ENCODE results near the gene EPHA2. TPM values are rescaled to one million over a fixed set of nuclear protein-coding genes. Genes with fewer than 3 reads are reported as not detected.
"Not testable (repeated sequence)": the region's sequence is repeated elsewhere in the genome, so short reads cannot be mapped to it uniquely, and the experiment has no call there.

The EPHA2 gene
- total and polyA plus RNA-seq, 12 donors, result 0.83 to 49.5 (median 14.8) TPM

GRCh38 chr1:16164213-16165072 lies 8.6 kb upstream of the EPHA2 start:
- peak overlapping the region in 1 of 5 donors; percentile 29 for H3K27ac ChIP-seq
- intact Hi-C loops (cut with DNase I), result no loop called here
- peak in 6 of 7 donors; percentile 58 to 76 (median 72) for DNase-seq
- H3K27me3 ChIP-seq, result no peaks in the 10 kb centered on the region
- no peak overlapping the region for H3K4me3 ChIP-seq
- TF ChIP-seq CTCF (IDR thresholded peaks at IDR 0.05), result no peak
- TF ChIP-seq POLR2A (IDR thresholded peaks at IDR 0.05), result no peak
- WGBS, 4 donors, result 52 to 58% (median 55%) methylated on average over 16 to 17 of the region's 17 CpGs
- peaks cover 7 to 9% of the 10 kb centered on the region in 2 donors for H3K4me1 ChIP-seq (replicated peaks in 1 of 2)
- H3K9me3 ChIP-seq (replicated peaks in 1 of 3), result no peaks in the 10 kb centered on the region
- H3K36me3 ChIP-seq (replicated peaks in 1 of 2), result no peaks in the 10 kb centered on the region

- WGBS, 4 donors, result 89 to 94% (median 91%) methylated on average over 12 of the region's 12 CpGs
- H3K27ac ChIP-seq; DNase-seq; H3K36me3 ChIP-seq (replicated peaks in 1 of 2); H3K9me3 ChIP-seq (replicated peaks in 1 of 3); H3K27me3 ChIP-seq; H3K4me1 ChIP-seq (replicated peaks in 1 of 2); intact Hi-C loops (cut with DNase I); H3K4me3 ChIP-seq: not testable (repeated sequence)
Observed at GRCh38 chr1:16163608-16164212, 7.8 kb upstream of the EPHA2 start.

GRCh38 chr1:16162163-16162822 lies 6.4 kb upstream of the EPHA2 start:
- WGBS, 4 donors, result 52 to 76% (median 59%) methylated on average over 15 to 32 of the region's 32 CpGs
- no peak overlapping the region for H3K27ac ChIP-seq

GRCh38 chr1:16161717-16162116 lies 5.8 kb upstream of the EPHA2 start:
- intact Hi-C loops (cut with DNase I), result no loop called here
- no peak overlapping the region for H3K27ac ChIP-seq
- H3K4me3 ChIP-seq, result no peak overlapping the region
- no peaks in the 10 kb centered on the region for H3K4me1 ChIP-seq (replicated peaks in 1 of 2)
- H3K27me3 ChIP-seq, result no peaks in the 10 kb centered on the region
- TF ChIP-seq CTCF (IDR thresholded peaks at IDR 0.05) (no peak), POLR2A (IDR thresholded peaks at IDR 0.05) (no peak)
- no peak for DNase-seq
- no peaks in the 10 kb centered on the region for H3K9me3 ChIP-seq (replicated peaks in 1 of 3)
- WGBS, 4 donors, result 76 to 96% (median 89%) methylated on average over 3 to 5 of the region's 5 CpGs
- H3K36me3 ChIP-seq (replicated peaks in 1 of 2), result no peaks in the 10 kb centered on the region

More at GRCh38 chr1:16162163-16162822, 6.4 kb upstream of the EPHA2 start:
- Histone ChIP-seq H3K36me3 (replicated peaks in 1 of 2) (no peaks in the 10 kb centered on the region), H3K4me1 (replicated peaks in 1 of 2) (peaks cover under 1 to 1% of the 10 kb centered on the region in 2 donors), H3K27me3 (no peaks in the 10 kb centered on the region), H3K9me3 (replicated peaks in 1 of 3) (no peaks in the 10 kb centered on the region), H3K4me3 (no peak overlapping the region)
- TF ChIP-seq POLR2A (IDR thresholded peaks at IDR 0.05) (no peak), CTCF (IDR thresholded peaks at IDR 0.05) (no peak)
- intact Hi-C loops (cut with DNase I), result no loop called here
- DNase-seq, result no peak

Data from adrenal gland (tissue), 12 donors.